Activated CD4-positive, alpha-beta T cell treated with anti-CD3 and anti-CD28 coated beads, Interleukin-2, amount 50 U/mL, for 24 hours (primary cell): ENCODE measurements around the gene ALOX5AP.

Source experiments
- DNase-seq, 2 donors: peaks; one replicate each; pipeline ENCODE4 v3.0.0-alpha.2; 2020; ENCODE audit warnings: low read depth in 1 of 2, low spot score in 1 of 2

ALOX5AP gene

GRCh38 chr13:30714629-30715371, 20.5 kb upstream of the ALOX5AP start:
- no peak for DNase-seq

- no peak for DNase-seq
Observed at GRCh38 chr13:30715372-30715756, 20.0 kb upstream of the ALOX5AP start.

GRCh38 chr13:30715837-30716236, 19.5 kb upstream of the ALOX5AP start:
- no peak for DNase-seq

- no peak for DNase-seq
Observed at GRCh38 chr13:30718661-30719524, 16.4 kb upstream of the ALOX5AP start.

GRCh38 chr13:30719525-30719914, 15.8 kb upstream of the ALOX5AP start:
- no peak for DNase-seq

GRCh38 chr13:30720172-30720869, 15.0 kb upstream of the ALOX5AP start:
- DNase-seq, result no peak

- DNase-seq, result no peak
Observed at GRCh38 chr13:30721936-30722335, 13.4 kb upstream of the ALOX5AP start.

- DNase-seq, result no peak
Observed at GRCh38 chr13:30722361-30722760, 13.0 kb upstream of the ALOX5AP start.

- no peak for DNase-seq
Observed at GRCh38 chr13:30724778-30725177, 10.6 kb upstream of the ALOX5AP start.

GRCh38 chr13:30725326-30726085, 9.8 kb upstream of the ALOX5AP start:
- DNase-seq, result no peak

GRCh38 chr13:30726192-30726591, 9.2 kb upstream of the ALOX5AP start:
- no peak for DNase-seq

GRCh38 chr13:30727491-30728355, 7.6 kb upstream of the ALOX5AP start:
- no peak for DNase-seq

GRCh38 chr13:30729801-30730200, 5.5 kb upstream of the ALOX5AP start:
- no peak for DNase-seq

GRCh38 chr13:30730526-30730925, 4.8 kb upstream of the ALOX5AP start:
- DNase-seq, result no peak

- no peak for DNase-seq
Observed at GRCh38 chr13:30731361-30732045, 3.8 kb upstream of the ALOX5AP start.

- no peak for DNase-seq
Observed at GRCh38 chr13:30732046-30732390, 3.3 kb upstream of the ALOX5AP start.

- no peak for DNase-seq
Observed at GRCh38 chr13:30734439-30734838, 904 bp upstream of the ALOX5AP start.

- no peak for DNase-seq
Observed at GRCh38 chr13:30735872-30736175, 481 bp downstream of the ALOX5AP start.

- no peak for DNase-seq
Observed at GRCh38 chr13:30736461-30737320, 1.3 kb downstream of the ALOX5AP start.
